Smooth muscle cell (in vitro differentiated cells): ENCODE data around the gene TEC. TPM values are rescaled to one million over a fixed set of nuclear protein-coding genes. Genes with fewer than 3 reads are reported as not detected.

Experiments used
- DNase-seq: peaks from one replicate; lab custom pipeline; 2025; ENCODE audit not compliant: unreplicated experiment; lab: John Stamatoyannopoulos, UW
- H2AFZ ChIP-seq: fragments of 200-600 bp; sonication (generic); 2 replicates; pipeline ENCODE4 v1.6.0; 2016; ENCODE audit warnings: antibody characterized with exemption, low read depth, mild to moderate bottlenecking
- H3F3A ChIP-seq: fragments of 200-600 bp; sonication (generic); 2 replicates; pipeline ENCODE4 v1.6.0; 2017; ENCODE audit warnings: antibody characterized with exemption, low read depth
- H3K27ac ChIP-seq: fragments of 200-600 bp; sonication (generic); 2 replicates; pipeline ENCODE4 v1.5.1; 2016; ENCODE audit warnings: low read depth, mild to moderate bottlenecking
- H3K27me3 ChIP-seq: fragments of 200-600 bp; sonication (generic); 2 replicates; pipeline ENCODE4 v1.6.1; 2016; ENCODE audit warnings: low read depth, mild to moderate bottlenecking
- H3K36me3 ChIP-seq: fragments of 200-600 bp; sonication (generic); 2 replicates; pipeline ENCODE4 v1.5.1; 2016; ENCODE audit warnings: low read depth
- H3K4me1 ChIP-seq: fragments of 200-600 bp; sonication (generic); 2 replicates; pipeline ENCODE4 v1.5.1; 2016; ENCODE audit warnings: low read depth
- H3K4me2 ChIP-seq: fragments of 200-600 bp; sonication (generic); 2 replicates; pipeline ENCODE4 v1.6.0; 2016; ENCODE audit warnings: mild to moderate bottlenecking
- H3K4me3 ChIP-seq: fragments of 200-600 bp; sonication (generic); 2 replicates; pipeline ENCODE4 v1.5.1; 2016; ENCODE audit warnings: mild to moderate bottlenecking
- H3K79me2 ChIP-seq: fragments of 200-600 bp; sonication (generic); 2 replicates; pipeline ENCODE4 v1.6.0; 2016; ENCODE audit warnings: low read depth, mild to moderate bottlenecking
- H3K9ac ChIP-seq: fragments of 200-600 bp; sonication (generic); 2 replicates; pipeline ENCODE4 v1.6.0; 2016; ENCODE audit warnings: low read depth
- H3K9me3 ChIP-seq: fragments of 200-600 bp; sonication (generic); replicated peaks from 2 replicates; pipeline ENCODE4 v1.5.1; 2016; ENCODE audit warnings: low read depth
- H4K20me1 ChIP-seq: fragments of 200-600 bp; sonication (generic); 2 replicates; pipeline ENCODE4 v1.6.0; 2016; ENCODE audit warnings: low read depth
- WGBS: methylation state at CpG from one replicate; pipeline ENCODE4 v1.1.7; 2016; ENCODE audit warnings: low lambda C conversion rate; 5-methylcytosine and 5-hydroxymethylcytosine counted together
- polyA plus RNA-seq: library from polyadenylated mRNA; unstranded; fragments of >200 nt; fragmentation: Nextera tagmentation; extraction: Ambion mirVana; gene quantifications from 2 replicates; pipeline ENCODE4 v1.2.1, GENCODE V29; 2016
- total RNA-seq: library from RNA; depleted of rRNA; stranded (reverse); fragments of >200 nt; gene quantifications from 2 replicates; pipeline ENCODE4 v1.2.3, GENCODE V29; 2014
- TF ChIP-seq, protein P1 (sequence below): fragments of 200-600 bp; sonication (generic); IDR thresholded peaks from 2 replicates; pipeline ENCODE4 v1.5.1; 2017; ENCODE audit warnings: borderline replicate concordance, mild to moderate bottlenecking, antibody characterized with exemption; ENCODE audit not compliant: insufficient read depth, poor library complexity, severe bottlenecking

TEC gene
- total and polyA plus RNA-seq, 2 experiments from 2014 or later = 0.14 to 1.8 TPM

DNA sequence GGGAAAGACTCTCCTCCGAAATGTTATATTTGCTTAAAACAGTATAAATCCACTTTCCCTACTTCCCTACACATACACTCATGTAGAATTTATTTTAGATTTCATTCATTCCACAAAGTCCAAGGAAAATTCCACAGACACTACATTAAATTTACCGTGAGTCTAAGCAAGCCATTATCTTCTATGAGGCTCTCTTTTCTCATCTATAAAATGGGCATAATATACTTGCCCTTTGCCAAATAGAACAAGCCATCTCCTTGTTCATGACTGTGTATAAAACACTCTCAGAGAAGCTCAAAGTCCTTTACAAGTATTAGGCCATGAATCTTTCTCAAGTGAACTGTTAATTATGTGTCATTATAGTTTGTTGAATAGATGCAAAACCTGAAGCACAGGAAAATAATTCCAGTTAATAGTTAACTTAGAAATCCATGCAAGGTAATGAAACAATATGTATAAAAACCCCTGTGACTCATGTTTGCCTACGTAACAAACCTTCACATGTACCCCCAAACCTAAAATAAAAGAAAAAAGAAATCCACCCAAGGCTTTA lies 10.7 kb downstream of the TEC start:
- Histone ChIP-seq H3F3A (no peaks in the 10 kb centered on the region), H3K4me3 (no peak overlapping the region), H4K20me1 (no peaks in the 10 kb centered on the region), H3K9ac (no peak overlapping the region), H3K27me3 (no peaks in the 10 kb centered on the region), H3K79me2 (no peaks in the 10 kb centered on the region), H3K9me3 (no peaks in the 10 kb centered on the region), H3K4me2 (no peak overlapping the region), H3K36me3 (no peaks in the 10 kb centered on the region), H2AFZ (no peak overlapping the region), H3K4me1 (no peaks in the 10 kb centered on the region), H3K27ac (no peak overlapping the region)
- TF ChIP-seq, protein P1, sequence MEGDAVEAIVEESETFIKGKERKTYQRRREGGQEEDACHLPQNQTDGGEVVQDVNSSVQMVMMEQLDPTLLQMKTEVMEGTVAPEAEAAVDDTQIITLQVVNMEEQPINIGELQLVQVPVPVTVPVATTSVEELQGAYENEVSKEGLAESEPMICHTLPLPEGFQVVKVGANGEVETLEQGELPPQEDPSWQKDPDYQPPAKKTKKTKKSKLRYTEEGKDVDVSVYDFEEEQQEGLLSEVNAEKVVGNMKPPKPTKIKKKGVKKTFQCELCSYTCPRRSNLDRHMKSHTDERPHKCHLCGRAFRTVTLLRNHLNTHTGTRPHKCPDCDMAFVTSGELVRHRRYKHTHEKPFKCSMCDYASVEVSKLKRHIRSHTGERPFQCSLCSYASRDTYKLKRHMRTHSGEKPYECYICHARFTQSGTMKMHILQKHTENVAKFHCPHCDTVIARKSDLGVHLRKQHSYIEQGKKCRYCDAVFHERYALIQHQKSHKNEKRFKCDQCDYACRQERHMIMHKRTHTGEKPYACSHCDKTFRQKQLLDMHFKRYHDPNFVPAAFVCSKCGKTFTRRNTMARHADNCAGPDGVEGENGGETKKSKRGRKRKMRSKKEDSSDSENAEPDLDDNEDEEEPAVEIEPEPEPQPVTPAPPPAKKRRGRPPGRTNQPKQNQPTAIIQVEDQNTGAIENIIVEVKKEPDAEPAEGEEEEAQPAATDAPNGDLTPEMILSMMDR = no peak
- WGBS = 84% methylated on average over 3 of the region's 3 CpGs
- DNase-seq = no peak

DNA sequence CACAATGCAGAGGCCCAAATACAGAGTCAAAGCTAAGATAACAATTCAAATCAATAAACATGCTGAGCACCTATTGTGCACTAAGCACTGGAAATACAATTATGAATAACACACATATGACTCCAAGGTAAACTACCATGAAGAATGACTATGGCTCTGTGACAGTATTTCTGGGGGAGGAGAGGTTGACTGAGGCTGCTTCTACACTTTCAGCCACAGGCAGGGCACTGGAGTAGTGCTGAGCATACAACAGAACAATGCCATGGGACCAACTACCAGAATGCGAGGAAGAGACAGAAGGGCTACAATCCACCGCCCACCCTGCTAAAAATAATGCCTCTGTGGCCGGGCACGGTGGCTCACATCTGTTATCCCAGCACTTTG lies 13.7 kb downstream of the TEC start:
- no peak overlapping the region for H3K4me3 ChIP-seq
- TF ChIP-seq, protein P1 = no peak
- no peaks in the 10 kb centered on the region for H3K36me3 ChIP-seq
- H3K27me3 ChIP-seq = no peaks in the 10 kb centered on the region
- no peak overlapping the region for H3K4me2 ChIP-seq
- no peak overlapping the region for H3K27ac ChIP-seq
- no peaks in the 10 kb centered on the region for H3K4me1 ChIP-seq
- no peak overlapping the region for H3K9ac ChIP-seq
- no peaks in the 10 kb centered on the region for H3K9me3 ChIP-seq
- H3K79me2 ChIP-seq = no peaks in the 10 kb centered on the region
- H2AFZ ChIP-seq = no peak overlapping the region
- WGBS = 92% methylated on average over 4 of the region's 4 CpGs
- DNase-seq = no peak
- H3F3A ChIP-seq = no peaks in the 10 kb centered on the region
- H4K20me1 ChIP-seq = no peaks in the 10 kb centered on the region

DNA sequence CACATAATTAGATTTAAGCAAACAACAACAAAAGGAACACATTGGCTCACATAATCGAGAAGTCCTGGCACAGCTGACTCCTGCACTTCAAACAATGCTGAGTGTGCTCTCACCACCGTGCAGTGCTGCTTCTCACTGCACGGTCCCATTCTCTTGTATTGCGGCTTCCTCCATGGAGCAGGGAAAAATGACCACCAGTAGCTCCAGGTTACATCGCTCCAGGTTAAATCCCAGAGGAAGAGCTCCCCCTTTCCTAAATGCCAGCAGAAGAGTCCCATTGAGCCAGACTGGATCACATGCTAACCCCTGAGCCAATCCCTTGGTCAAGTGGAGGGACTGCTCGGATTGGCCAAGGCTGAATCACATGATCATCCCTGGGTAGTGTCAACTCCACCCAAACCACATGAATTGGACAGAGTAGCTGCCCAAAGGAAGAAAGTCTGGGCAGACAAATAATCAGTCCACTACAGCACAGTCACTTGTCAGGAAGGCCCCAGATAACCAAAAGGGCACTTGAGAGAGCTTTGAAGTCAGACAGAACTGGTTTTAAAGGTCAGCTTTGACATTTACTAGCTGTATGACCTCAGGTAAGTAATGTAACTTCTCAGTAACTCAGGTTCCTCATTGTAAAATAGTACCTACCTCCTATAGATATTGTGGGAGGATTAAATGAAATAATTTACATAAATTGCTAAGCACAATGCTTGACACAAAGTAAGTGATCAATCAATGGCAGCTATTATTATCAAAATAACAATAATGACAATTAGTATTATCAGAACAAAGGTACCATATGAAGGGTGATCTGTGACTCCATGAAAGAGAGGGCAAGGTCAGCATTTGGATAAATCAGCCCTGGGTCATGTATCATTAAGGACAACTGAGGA lies 14.3 kb downstream of the TEC start:
- no peaks in the 10 kb centered on the region for H3K36me3 ChIP-seq
- no peak overlapping the region for H3K27ac ChIP-seq
- no peak overlapping the region for H3K4me3 ChIP-seq
- no peak for DNase-seq
- H2AFZ ChIP-seq = no peak overlapping the region
- no peaks in the 10 kb centered on the region for H3K9me3 ChIP-seq
- WGBS = 96% methylated on average over 6 of the region's 6 CpGs
- no peak overlapping the region for H3K9ac ChIP-seq
- TF ChIP-seq, protein P1 = no peak
- no peaks in the 10 kb centered on the region for H3K4me1 ChIP-seq
- no peaks in the 10 kb centered on the region for H3F3A ChIP-seq
- no peaks in the 10 kb centered on the region for H4K20me1 ChIP-seq
- H3K27me3 ChIP-seq = no peaks in the 10 kb centered on the region
- no peaks in the 10 kb centered on the region for H3K79me2 ChIP-seq
- no peak overlapping the region for H3K4me2 ChIP-seq
